Left colon (tissue), 2 donors: Measurements from ENCODE around the gene HEXB. TPM values are rescaled to one million over a fixed set of nuclear protein-coding genes. Genes with fewer than 3 reads are reported as not detected.

Experiments used
- total RNA-seq, 2 donors: library from RNA; stranded (reverse); fragmentation: NEBNext Ultra II Directional; extraction: Animal tissue kit (Norgen Biotek cat#: 25700); gene quantifications; one replicate each; pipeline ENCODE4 v1.2.1, GENCODE V29; 2021
- donor health status: DM: no; HTN: no; CAD: no.
- donor health status: DM: yes; HTN: yes; CAD: no.

HEXB gene
- total RNA-seq, 2 donors from 2014 or later, result 153 to 216 TPM

Other genes with a start within 250 kb of the HEXB start
- gene ENC1, start 44.5 kb upstream of the HEXB start, total RNA-seq, result 10 to 100 TPM; 18.9 to 27.4 TPM
- 10 to 100 TPM; 21.8 to 22.1 TPM for gene GFM2, start 81.9 kb downstream of the HEXB start, total RNA-seq
- gene NSA2, start 82.0 kb downstream of the HEXB start, total RNA-seq, result 10 to 100 TPM; 65.7 to 66.0 TPM
- 1 to 10 TPM; 3.9 to 5.9 TPM for gene FAM169A, start 181.2 kb downstream of the HEXB start, total RNA-seq